Fibroblast of mammary gland (primary cell): Measurements from ENCODE around the gene PRRT1.

Experiments
- DNase-seq: peaks from one replicate; pipeline ENCODE4 v3.0.0-alpha.2; 2010; ENCODE audit warnings: low read depth
- H3K4me3 ChIP-seq: 2 replicates; pipeline ENCODE4 v1.5.1; 2011; ENCODE audit warnings: low read depth, mild to moderate bottlenecking, low read length, moderate library complexity; ENCODE audit not compliant: control insufficient read depth
- CTCF ChIP-seq: conservative IDR thresholded peaks from 2 replicates; pipeline ENCODE4 v1.5.1; 2011; ENCODE audit warnings: low read depth, low read length, inconsistent platforms; ENCODE audit not compliant: control insufficient read depth, insufficient read depth

Gene PRRT1

GRCh38 chr6:32166411-32167061 lies 14.8 kb upstream of the PRRT1 start:
- no peak overlapping the region for H3K4me3 ChIP-seq
- no peak for DNase-seq
- TF ChIP-seq CTCF: no peak

GRCh38 chr6:32164295-32164694 lies 12.6 kb upstream of the PRRT1 start, which contains the start of gene EGFL8:
TSS of gene EGFL8 (plus strand) at chr6:32164595. CDS start at chr6:32166166, 1,571 bp downstream.
- no peak for DNase-seq
- H3K4me3 ChIP-seq: no peak within 1 kb of the TSS
- TF ChIP-seq CTCF: no peak

- no peak for DNase-seq
- no peak overlapping the region for H3K4me3 ChIP-seq
- no peak for TF ChIP-seq CTCF
These were observed 12.0 kb upstream of the PRRT1 start for GRCh38 chr6:32163559-32164258.

GRCh38 chr6:32158052-32158451 lies 6.3 kb upstream of the PRRT1 start:
- no peak overlapping the region for H3K4me3 ChIP-seq
- DNase-seq: no peak
- no peak for TF ChIP-seq CTCF

GRCh38 chr6:32156891-32157290 lies 5.2 kb upstream of the PRRT1 start:
- H3K4me3 ChIP-seq: no peak overlapping the region
- DNase-seq: no peak
- TF ChIP-seq CTCF: no peak

- peak; percentile 33 for TF ChIP-seq CTCF
- peak; percentile 56 for DNase-seq
- peak overlapping the region; percentile 92 for H3K4me3 ChIP-seq
These were observed 2.9 kb upstream of the PRRT1 start for GRCh38 chr6:32154514-32155161.
